ENCODE measurements around the gene CMTM2.
A peak's percentile ranks its signal among the peaks of the same experiment; 100 is the strongest.
"Not testable (repeated sequence)": the region's sequence is repeated elsewhere in the genome, so short reads cannot be mapped to it uniquely, and the experiment has no call there.

CMTM2 gene

DNA sequence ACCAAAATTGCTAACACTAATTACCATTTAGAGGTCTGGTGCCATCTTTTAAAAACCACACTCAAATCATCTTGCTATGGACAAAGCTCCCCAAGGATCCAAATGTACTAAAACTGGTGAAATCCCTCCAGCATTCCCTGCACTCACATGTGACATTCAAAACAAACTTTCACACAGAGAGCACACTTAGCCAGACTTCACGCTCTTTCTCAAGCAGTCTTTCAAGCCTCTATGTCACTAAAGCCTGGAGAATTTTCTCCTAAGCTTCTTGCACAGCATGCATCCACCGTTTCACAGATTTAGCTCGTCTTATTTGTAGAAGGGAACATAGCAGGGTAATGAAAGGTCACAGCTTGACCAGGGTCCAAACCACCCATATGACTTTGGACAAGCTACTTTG, 44.5 kb downstream of the CMTM2 start:
- Mint-ChIP-seq H3K4me3 (no peak overlapping the region), H3K36me3 (ENCODE audit: low read depth) (no peaks in the 10 kb centered on the region), H3K27me3 (ENCODE audit: low read depth, poor library complexity) (peaks cover 3% of the 10 kb centered on the region), H3K4me1 (peaks cover 51% of the 10 kb centered on the region), H3K27ac (peak overlapping the region; percentile 55), H3K9me3 (no peaks in the 10 kb centered on the region)
- DNase-seq, result no peak
- TF ChIP-seq, protein P1, sequence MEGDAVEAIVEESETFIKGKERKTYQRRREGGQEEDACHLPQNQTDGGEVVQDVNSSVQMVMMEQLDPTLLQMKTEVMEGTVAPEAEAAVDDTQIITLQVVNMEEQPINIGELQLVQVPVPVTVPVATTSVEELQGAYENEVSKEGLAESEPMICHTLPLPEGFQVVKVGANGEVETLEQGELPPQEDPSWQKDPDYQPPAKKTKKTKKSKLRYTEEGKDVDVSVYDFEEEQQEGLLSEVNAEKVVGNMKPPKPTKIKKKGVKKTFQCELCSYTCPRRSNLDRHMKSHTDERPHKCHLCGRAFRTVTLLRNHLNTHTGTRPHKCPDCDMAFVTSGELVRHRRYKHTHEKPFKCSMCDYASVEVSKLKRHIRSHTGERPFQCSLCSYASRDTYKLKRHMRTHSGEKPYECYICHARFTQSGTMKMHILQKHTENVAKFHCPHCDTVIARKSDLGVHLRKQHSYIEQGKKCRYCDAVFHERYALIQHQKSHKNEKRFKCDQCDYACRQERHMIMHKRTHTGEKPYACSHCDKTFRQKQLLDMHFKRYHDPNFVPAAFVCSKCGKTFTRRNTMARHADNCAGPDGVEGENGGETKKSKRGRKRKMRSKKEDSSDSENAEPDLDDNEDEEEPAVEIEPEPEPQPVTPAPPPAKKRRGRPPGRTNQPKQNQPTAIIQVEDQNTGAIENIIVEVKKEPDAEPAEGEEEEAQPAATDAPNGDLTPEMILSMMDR (IDR thresholded peaks at IDR 0.05), result no peak

DNA sequence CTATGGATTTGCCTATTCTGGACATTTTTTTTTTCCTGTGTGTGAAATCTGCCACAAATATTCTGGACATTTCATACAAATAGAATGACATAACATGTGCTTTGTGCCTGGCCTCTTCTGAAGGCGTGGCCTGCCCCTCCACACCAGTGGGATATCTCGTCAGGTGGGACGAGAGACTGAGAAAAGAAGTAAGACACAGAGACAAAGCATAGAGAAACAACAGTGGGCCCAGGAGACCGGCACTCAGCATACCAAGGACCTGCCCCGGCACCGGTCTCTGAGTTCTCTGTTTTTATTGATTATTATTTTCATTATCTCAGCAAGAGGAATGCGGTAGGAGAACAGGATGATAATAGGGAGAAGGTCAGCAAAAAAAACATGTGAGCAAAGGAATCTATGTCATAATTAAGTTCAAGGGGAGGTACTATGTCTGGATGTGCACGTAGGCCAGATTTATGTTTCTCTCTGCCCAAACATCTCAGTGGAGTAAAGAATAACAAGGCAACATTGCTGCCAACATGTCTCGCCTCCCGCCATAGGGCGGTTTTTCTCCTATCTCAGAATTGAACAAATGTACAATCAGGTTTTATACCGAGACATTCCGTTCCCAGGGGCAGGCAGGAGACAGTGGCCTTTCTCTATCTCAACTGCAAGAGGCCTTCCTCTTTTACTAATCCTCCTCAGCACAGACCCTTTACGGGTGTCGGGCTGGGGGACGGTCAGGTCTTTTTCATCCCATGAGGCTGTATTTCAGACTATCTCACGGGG, 48.5 kb downstream of the CMTM2 start:
- not testable (repeated sequence) for DNase-seq; H3K27me3 Mint-ChIP-seq (ENCODE audit: low read depth, poor library complexity); H3K4me3 Mint-ChIP-seq; H3K9me3 Mint-ChIP-seq
- Mint-ChIP-seq H3K27ac (peak overlapping the region; percentile 46), H3K4me1 (peaks cover 20% of the 10 kb centered on the region), H3K36me3 (ENCODE audit: low read depth) (peaks cover 20% of the 10 kb centered on the region)

DNA sequence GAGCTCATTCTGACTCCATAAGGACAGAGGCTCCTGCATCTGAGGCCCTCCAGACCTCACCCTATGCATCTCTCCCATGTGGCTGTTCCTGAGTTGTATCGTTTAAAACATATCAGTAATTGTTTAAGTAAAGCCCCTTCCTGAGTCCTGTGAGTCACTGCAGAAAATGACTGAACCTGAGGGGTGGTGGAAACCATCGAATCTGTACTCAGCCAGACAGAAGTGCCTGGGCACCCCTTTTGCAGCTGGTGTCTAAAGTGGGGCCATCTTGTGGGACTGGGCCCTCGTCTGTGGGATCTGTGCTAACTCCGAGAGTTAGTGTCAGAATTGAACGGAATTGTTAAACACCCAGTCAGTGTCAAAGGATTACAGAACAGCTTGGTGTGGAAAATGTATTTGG, 50.6 kb downstream of the CMTM2 start:
- Mint-ChIP-seq H3K4me3 (no peak overlapping the region), H3K36me3 (ENCODE audit: low read depth) (peaks cover 30% of the 10 kb centered on the region), H3K9me3 (peaks cover 3% of the 10 kb centered on the region), H3K27me3 (ENCODE audit: low read depth, poor library complexity) (no peaks in the 10 kb centered on the region), H3K27ac (no peak overlapping the region), H3K4me1 (peaks cover 7% of the 10 kb centered on the region)
- DNase-seq, result no peak
- TF ChIP-seq, protein P1 (IDR thresholded peaks at IDR 0.05), result no peak

DNA sequence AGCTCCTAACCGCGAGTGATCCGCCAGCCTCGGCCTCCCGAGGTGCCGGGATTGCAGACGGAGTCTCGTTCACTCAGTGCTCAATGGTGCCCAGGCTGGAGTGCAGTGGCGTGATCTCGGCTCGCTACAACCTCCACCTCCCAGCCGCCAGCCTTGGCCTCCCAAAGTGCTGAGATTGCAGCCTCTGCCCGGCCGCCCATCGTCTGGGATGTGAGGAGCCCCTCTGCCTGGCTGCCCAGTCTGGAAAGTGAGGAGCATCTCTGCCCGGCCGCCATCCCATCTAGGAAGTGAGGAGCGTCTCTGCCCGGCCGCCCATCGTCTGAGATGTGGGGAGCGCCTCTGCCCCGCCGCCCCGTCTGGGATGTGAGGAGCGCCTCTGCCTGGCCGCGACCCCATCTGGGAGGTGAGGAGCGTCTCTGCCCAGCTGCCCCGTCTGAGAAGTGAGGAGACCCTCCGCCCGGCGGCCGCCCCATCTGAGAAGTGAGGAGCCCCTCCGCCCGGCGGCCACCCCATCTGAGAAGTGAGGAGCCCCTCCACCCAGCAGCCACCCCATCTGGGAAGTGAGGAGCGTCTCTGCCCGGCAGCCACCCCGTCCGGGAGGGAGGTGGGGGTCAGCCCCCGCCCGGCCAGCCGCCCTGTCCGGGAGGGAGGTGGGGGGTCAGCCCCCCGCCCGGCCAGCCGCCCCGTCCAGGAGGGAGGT, 51.4 kb downstream of the CMTM2 start:
- H3K36me3 Mint-ChIP-seq (ENCODE audit: low read depth), result peaks cover 30% of the 10 kb centered on the region
- not testable (repeated sequence) for H3K4me3 Mint-ChIP-seq

GRCh38 chr16:66631558-66631957, 52.3 kb downstream of the CMTM2 start:
- H3K4me1 Mint-ChIP-seq, result peaks cover 16% of the 10 kb centered on the region
- not testable (repeated sequence) for H3K27ac Mint-ChIP-seq; DNase-seq; H3K9me3 Mint-ChIP-seq; H3K27me3 Mint-ChIP-seq (ENCODE audit: low read depth, poor library complexity); H3K4me3 Mint-ChIP-seq
- peaks cover 30% of the 10 kb centered on the region for H3K36me3 Mint-ChIP-seq (ENCODE audit: low read depth)

More for the DNA sequence above, 51.4 kb downstream of the CMTM2 start:
- H3K27ac Mint-ChIP-seq; H3K27me3 Mint-ChIP-seq (ENCODE audit: low read depth, poor library complexity); H3K9me3 Mint-ChIP-seq; DNase-seq: not testable (repeated sequence)
- peaks cover 10% of the 10 kb centered on the region for H3K4me1 Mint-ChIP-seq

DNA sequence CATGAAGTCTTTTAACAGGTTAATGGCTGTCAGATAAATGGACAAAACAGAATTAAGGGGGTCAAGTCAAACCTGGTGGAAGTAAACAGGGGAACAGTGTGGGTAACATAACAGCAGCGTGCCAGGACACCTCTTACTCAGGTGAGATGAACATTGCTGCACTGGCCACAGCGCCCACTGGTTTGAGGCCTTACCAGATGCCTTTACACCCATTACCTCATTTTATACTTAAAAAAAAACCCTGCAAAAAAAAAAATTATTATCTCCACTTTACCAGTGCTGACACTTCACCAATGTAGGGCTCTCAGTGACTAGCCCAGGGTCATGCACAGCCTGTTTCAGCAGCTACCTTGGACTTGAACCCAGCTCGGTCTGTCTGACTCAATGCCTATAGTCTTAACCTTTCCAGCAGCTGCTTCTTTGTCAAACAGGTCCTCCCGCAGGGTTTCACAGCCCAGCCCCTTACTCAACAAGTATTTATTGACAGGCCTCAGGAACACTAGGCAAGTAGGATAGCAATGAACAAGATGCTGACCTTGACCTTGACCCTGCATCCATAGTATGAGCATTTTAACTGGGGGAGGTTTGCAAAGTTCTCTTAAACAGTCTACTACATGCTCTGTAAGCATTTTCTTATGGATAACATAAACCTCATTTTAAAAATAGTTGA, 55.4 kb downstream of the CMTM2 start:
- no peak for DNase-seq
- TF ChIP-seq, protein P1 (IDR thresholded peaks at IDR 0.05), result no peak
- peaks cover 21% of the 10 kb centered on the region for H3K4me1 Mint-ChIP-seq
- H3K27ac Mint-ChIP-seq, result no peak overlapping the region
- peaks cover 3% of the 10 kb centered on the region for H3K9me3 Mint-ChIP-seq
- H3K36me3 Mint-ChIP-seq (ENCODE audit: low read depth), result peaks cover 26% of the 10 kb centered on the region
- no peak overlapping the region for H3K4me3 Mint-ChIP-seq
- H3K27me3 Mint-ChIP-seq (ENCODE audit: low read depth, poor library complexity), result no peaks in the 10 kb centered on the region

GRCh38 chr16:66635406-66635805, 56.1 kb downstream of the CMTM2 start:
- Mint-ChIP-seq H3K36me3 (ENCODE audit: low read depth) (peaks cover 22% of the 10 kb centered on the region), H3K27ac (no peak overlapping the region), H3K4me3 (no peak overlapping the region), H3K27me3 (ENCODE audit: low read depth, poor library complexity) (peaks cover 3% of the 10 kb centered on the region), H3K9me3 (peaks cover 3% of the 10 kb centered on the region), H3K4me1 (peaks cover 21% of the 10 kb centered on the region)
- DNase-seq, result no peak
- TF ChIP-seq, protein P1 (IDR thresholded peaks at IDR 0.05), result no peak

Measured in nephron progenitor cell (in vitro differentiated cells).